IMR-90 (cell line): ENCODE measurements around the gene ILRUN. TPM values are rescaled to one million over a fixed set of nuclear protein-coding genes. Genes with fewer than 3 reads are reported as not detected.

Experiments
- ATAC-seq: fragments of 200-7000 bp; cut with Tn5 transposase; 2 replicates; pipeline ENCODE4 v1.9.1; 2020; ENCODE audit warnings: low read depth, mild to moderate bottlenecking, moderate library complexity
- BruUV-seq: library from RNA; stranded (reverse); fragments of 400-500 nt; replicated peaks from 2 replicates; lab custom pipeline; 2021; lab: Mats Ljungman, UMichigan
- CTCF ChIA-PET: fragments of 300-600 bp; formaldehyde crosslinking; extraction: SDS; loops from one replicate; lab custom pipeline; 2021; ENCODE audit warnings: antibody characterized with exemption; lab: Yijun Ruan, JAX
- POLR2A ChIA-PET: fragments of 300-600 bp; sonication (Branson Sonifier 250); formaldehyde crosslinking; loops from one replicate; lab custom pipeline; 2022; ENCODE audit warnings: antibody characterized with exemption; ENCODE audit not compliant: unreplicated experiment; lab: Charles Lee
- DNase-seq: peaks from one replicate; pipeline ENCODE4 v3.0.0; 2013
- H2AFZ ChIP-seq: replicated peaks from 2 replicates; pipeline ENCODE3; 2013; ENCODE audit warnings: low read length, mild to moderate bottlenecking; ENCODE audit not compliant: poor library complexity
- H2AK5ac ChIP-seq: 2 replicates; pipeline ENCODE4 v1.6.1; 2013; ENCODE audit warnings: low read depth, low read length, inconsistent platforms
- H2AK9ac ChIP-seq: replicated peaks from 2 replicates; pipeline ENCODE3; 2013; ENCODE audit warnings: mild to moderate bottlenecking, low read depth, low read length, moderate library complexity; ENCODE audit not compliant: poor library complexity
- H2BK120ac ChIP-seq: 2 replicates; pipeline ENCODE4 v1.6.1; 2013; ENCODE audit warnings: low read depth, low read length, inconsistent platforms
- H2BK15ac ChIP-seq: 3 replicates; pipeline ENCODE4 v1.6.1; 2013; ENCODE audit warnings: low read depth, low read length, inconsistent platforms
- H2BK20ac ChIP-seq: 2 replicates; pipeline ENCODE4 v1.6.1; 2013; ENCODE audit warnings: low read depth, mild to moderate bottlenecking, inconsistent platforms, low read length, moderate library complexity
- H2BK5ac ChIP-seq: 2 replicates; pipeline ENCODE4 v1.6.1; 2013; ENCODE audit warnings: mild to moderate bottlenecking, low read depth, low read length, inconsistent platforms; ENCODE audit not compliant: poor library complexity, severe bottlenecking
- H3K14ac ChIP-seq: replicated peaks from 2 replicates; pipeline ENCODE4 v1.6.1; 2013; ENCODE audit warnings: low read depth, low read length, inconsistent platforms
- H3K18ac ChIP-seq: 2 replicates; pipeline ENCODE4 v1.6.1; 2013; ENCODE audit warnings: low read depth, low read length, control low read depth
- H3K23ac ChIP-seq: 2 replicates; pipeline ENCODE4 v1.6.1; 2013; ENCODE audit warnings: low read depth, low read length, inconsistent platforms
- H3K27ac ChIP-seq: 2 replicates; pipeline ENCODE4 v1.5.1; 2013; ENCODE audit warnings: mild to moderate bottlenecking, control low read depth, low read length; ENCODE audit not compliant: insufficient read depth
- H3K27me3 ChIP-seq: 2 replicates; pipeline ENCODE4 v1.6.1; 2013; ENCODE audit warnings: low read length; ENCODE audit not compliant: control insufficient read depth, insufficient read depth
- H3K36me3 ChIP-seq: 2 replicates; pipeline ENCODE4 v1.6.1; 2013; ENCODE audit warnings: low read length, mixed read lengths; ENCODE audit not compliant: control insufficient read depth, insufficient read depth
- H3K4ac ChIP-seq: 2 replicates; pipeline ENCODE4 v1.6.1; 2013; ENCODE audit warnings: low read depth, low read length, inconsistent platforms
- H3K4me1 ChIP-seq: 2 replicates; pipeline ENCODE4 v1.6.1; 2013; ENCODE audit warnings: low read length, mixed read lengths; ENCODE audit not compliant: control insufficient read depth, insufficient read depth
- H3K4me2 ChIP-seq: 2 replicates; pipeline ENCODE4 v1.6.1; 2013; ENCODE audit warnings: low read depth, mild to moderate bottlenecking, control low read depth, low read length, moderate library complexity
- H3K4me3 ChIP-seq: 2 replicates; pipeline ENCODE4 v1.5.1; 2013; ENCODE audit warnings: low read depth, mild to moderate bottlenecking, control low read depth, low read length, moderate library complexity; ENCODE audit not compliant: insufficient read depth
- H3K56ac ChIP-seq: 2 replicates; pipeline ENCODE4 v1.6.1; 2013; ENCODE audit warnings: low read length, inconsistent platforms; ENCODE audit not compliant: insufficient read depth; ENCODE audit errors: extremely low read depth
- H3K79me1 ChIP-seq, 2 experiments: 2 replicates each; pipeline ENCODE4 v1.6.1; 2013; ENCODE audit warnings: low read length in 2 of 2, inconsistent platforms in 1 of 2, low read depth in 1 of 2
- H3K9ac ChIP-seq: 2 replicates; pipeline ENCODE4 v1.6.1; 2013; ENCODE audit warnings: low read depth, low read length, control low read depth
- H3K9me1 ChIP-seq: 2 replicates; pipeline ENCODE4 v1.6.1; 2013; ENCODE audit warnings: low read length, inconsistent platforms; ENCODE audit not compliant: insufficient read depth
- H3K9me3 ChIP-seq: 2 replicates; pipeline ENCODE4 v1.6.1; 2013; ENCODE audit warnings: low read length; ENCODE audit not compliant: control insufficient read depth, insufficient read depth
- H4K20me1 ChIP-seq: 2 replicates; pipeline ENCODE4 v1.6.1; 2013; ENCODE audit warnings: low read length, inconsistent platforms; ENCODE audit not compliant: insufficient read depth
- H4K5ac ChIP-seq: 2 replicates; pipeline ENCODE4 v1.6.1; 2013; ENCODE audit warnings: mild to moderate bottlenecking, low read depth, low read length, control low read depth
- H4K8ac ChIP-seq, 2 experiments: 2 replicates each; pipeline ENCODE4 v1.6.1; 2013; ENCODE audit warnings: low read depth in 2 of 2, low read length in 2 of 2, control low read depth in 1 of 2, inconsistent platforms in 1 of 2
- H4K91ac ChIP-seq: 2 replicates; pipeline ENCODE4 v1.6.1; 2013; ENCODE audit warnings: low read depth, low read length, inconsistent platforms; ENCODE audit not compliant: insufficient read depth
- BHLHE40 ChIP-seq: fragments of 150-350 bp; IDR thresholded peaks from 2 replicates; pipeline ENCODE4 v1.6.1; 2016; ENCODE audit warnings: mild to moderate bottlenecking, low read depth, low read length
- CEBPB ChIP-seq: IDR thresholded peaks from 2 replicates; pipeline ENCODE4 v1.6.1; 2012; ENCODE audit warnings: low read depth, low read length, improper control_type of control experiment
- CHD1 ChIP-seq: IDR thresholded peaks from 2 replicates; pipeline ENCODE4 v1.6.1; 2012; ENCODE audit warnings: low read depth, low read length, improper control_type of control experiment
- FOS ChIP-seq: fragments of 150-350 bp; IDR thresholded peaks from 2 replicates; pipeline ENCODE4 v1.6.1; 2016; ENCODE audit warnings: low read depth, low read length
- MAFK ChIP-seq: IDR thresholded peaks from 2 replicates; pipeline ENCODE4 v1.6.1; 2012; ENCODE audit warnings: low read depth, low read length, improper control_type of control experiment
- NFE2L2 ChIP-seq: fragments of 150-350 bp; IDR thresholded peaks from 2 replicates; pipeline ENCODE4 v1.6.1; 2016; ENCODE audit warnings: low read depth, mild to moderate bottlenecking, low read length
- POLR2A ChIP-seq: IDR thresholded peaks from 2 replicates; pipeline ENCODE4 v1.6.1; 2012; ENCODE audit warnings: mild to moderate bottlenecking, low read depth, low read length
- RAD21 ChIP-seq: IDR thresholded peaks from 2 replicates; pipeline ENCODE4 v1.6.1; 2012; ENCODE audit warnings: low read length, improper control_type of control experiment
- RFX5 ChIP-seq: IDR thresholded peaks from 2 replicates; pipeline ENCODE4 v1.8.0; 2012; ENCODE audit warnings: low read depth, mild to moderate bottlenecking, low read length, moderate library complexity
- dilution Hi-C: fragments of 300-500 bp; cut with HindIII; formaldehyde crosslinking; loops from one replicate; pipeline ENCODE4 v1.14.3; 2018; ENCODE audit warnings: low sequenced_read_pairs; ENCODE audit not compliant: unreplicated experiment
- in situ Hi-C: fragments of 300-500 bp; cut with MboI; formaldehyde crosslinking; loops from 3 replicates; pipeline ENCODE4 v1.14.3; 2019; ENCODE audit warnings: low sequenced_read_pairs, inconsistent platforms, mixed read lengths
- intact Hi-C: fragments of 100-400 bp; cut with micrococcal nuclease; formaldehyde crosslinking; loops from 2 replicates; pipeline ENCODE4 v1.10.0; 2022
- polyA plus RNA-seq, 3 experiments: library from polyadenylated mRNA; depleted of rRNA; stranded (reverse); fragments of >200 nt; gene quantifications; 2 replicates each; pipeline ENCODE4 v1.2.3, GENCODE V29; 2012; ENCODE audit warnings: low replicate concordance in 1 of 3
- total RNA-seq: library from RNA; depleted of rRNA; stranded (reverse); fragments of >200 nt; gene quantifications from 2 replicates; pipeline ENCODE4 v1.2.3, GENCODE V29; 2012
- TF ChIP-seq, protein P1 (sequence below): conservative IDR thresholded peaks from 2 replicates; pipeline ENCODE4 v1.5.1; 2012; ENCODE audit warnings: mild to moderate bottlenecking, low read depth, low read length, improper control_type of control experiment
- TF ChIP-seq, protein P2 (sequence below): fragments of 150-350 bp; IDR thresholded peaks from 2 replicates; pipeline ENCODE4 v1.6.1; 2016; ENCODE audit warnings: low read depth, mild to moderate bottlenecking, low read length, moderate library complexity, borderline replicate concordance

The ILRUN gene
- total and polyA plus RNA-seq, 2 of the 4 experiments (the other 2 are of a cell fraction) = 25.4 to 29.9 TPM

DNA sequence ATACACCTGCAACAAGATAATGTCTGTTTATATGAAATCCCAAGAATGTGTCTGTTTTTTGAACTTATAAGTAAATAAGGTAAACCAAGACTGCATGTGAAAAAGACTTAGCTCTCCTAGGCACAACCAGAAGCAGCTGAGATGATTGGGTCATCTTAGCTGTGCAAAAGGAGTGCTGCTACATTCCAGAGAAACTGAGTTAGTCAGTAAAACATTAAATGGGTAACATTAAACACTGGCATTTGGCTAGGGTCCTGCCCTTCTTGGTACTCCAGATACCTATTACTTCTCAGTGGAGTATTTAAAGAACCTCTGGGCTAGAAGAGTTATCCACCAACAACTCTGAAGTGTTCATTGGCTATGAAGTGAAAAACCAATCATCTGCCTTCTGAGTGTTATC, 47.8 kb downstream of the ILRUN start:
- Histone ChIP-seq H2BK120ac (no peak overlapping the region), H2AK9ac (no peak overlapping the region), H3K23ac (peak overlapping the region; percentile 38; the same call in 1 of the 2 replicates), H3K36me3 (peaks cover 15% of the 10 kb centered on the region), H2AFZ (no peak overlapping the region), H3K9me3 (no peaks in the 10 kb centered on the region), H3K27me3 (no peaks in the 10 kb centered on the region), H2BK5ac (no peak overlapping the region), H2AK5ac (no peak overlapping the region), H3K27ac (no peak overlapping the region), H3K9me1 (peaks cover 9% of the 10 kb centered on the region; the same call in 1 of the 2 replicates), H3K79me1 (peaks cover 41 to 76% of the 10 kb centered on the region in 2 experiments), H3K4ac (no peak overlapping the region), H3K4me1 (peaks cover 5% of the 10 kb centered on the region; the same call in 1 of the 2 replicates), H3K4me3 (no peak overlapping the region), H2BK15ac (no peak overlapping the region), H4K91ac (no peak overlapping the region), H3K18ac (no peak overlapping the region; the same call in 1 of the 2 replicates), H3K9ac (no peak overlapping the region), H2BK20ac (no peak overlapping the region), H4K8ac (no peak overlapping the region), H3K56ac (no peak overlapping the region), H3K14ac (no peak overlapping the region), H4K5ac (no peak overlapping the region), H3K4me2 (no peak overlapping the region), H4K20me1 (peaks cover 8% of the 10 kb centered on the region; the same call in 1 of the 2 replicates)
- DNase-seq = no peak
- in situ Hi-C loops (no loop called here), dilution Hi-C loops (no loop called here), intact Hi-C loops (no loop called here)
- no peak; the same call in 1 of the 2 replicates for ATAC-seq
- TF ChIP-seq BHLHE40 (no peak), MAFK (no peak), FOS (no peak), CEBPB (no peak), RFX5 (no peak), NFE2L2 (no peak), CHD1 (no peak), POLR2A (no peak), RAD21 (no peak)
- TF ChIP-seq, protein P1, sequence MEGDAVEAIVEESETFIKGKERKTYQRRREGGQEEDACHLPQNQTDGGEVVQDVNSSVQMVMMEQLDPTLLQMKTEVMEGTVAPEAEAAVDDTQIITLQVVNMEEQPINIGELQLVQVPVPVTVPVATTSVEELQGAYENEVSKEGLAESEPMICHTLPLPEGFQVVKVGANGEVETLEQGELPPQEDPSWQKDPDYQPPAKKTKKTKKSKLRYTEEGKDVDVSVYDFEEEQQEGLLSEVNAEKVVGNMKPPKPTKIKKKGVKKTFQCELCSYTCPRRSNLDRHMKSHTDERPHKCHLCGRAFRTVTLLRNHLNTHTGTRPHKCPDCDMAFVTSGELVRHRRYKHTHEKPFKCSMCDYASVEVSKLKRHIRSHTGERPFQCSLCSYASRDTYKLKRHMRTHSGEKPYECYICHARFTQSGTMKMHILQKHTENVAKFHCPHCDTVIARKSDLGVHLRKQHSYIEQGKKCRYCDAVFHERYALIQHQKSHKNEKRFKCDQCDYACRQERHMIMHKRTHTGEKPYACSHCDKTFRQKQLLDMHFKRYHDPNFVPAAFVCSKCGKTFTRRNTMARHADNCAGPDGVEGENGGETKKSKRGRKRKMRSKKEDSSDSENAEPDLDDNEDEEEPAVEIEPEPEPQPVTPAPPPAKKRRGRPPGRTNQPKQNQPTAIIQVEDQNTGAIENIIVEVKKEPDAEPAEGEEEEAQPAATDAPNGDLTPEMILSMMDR = no peak
- TF ChIP-seq, protein P2, sequence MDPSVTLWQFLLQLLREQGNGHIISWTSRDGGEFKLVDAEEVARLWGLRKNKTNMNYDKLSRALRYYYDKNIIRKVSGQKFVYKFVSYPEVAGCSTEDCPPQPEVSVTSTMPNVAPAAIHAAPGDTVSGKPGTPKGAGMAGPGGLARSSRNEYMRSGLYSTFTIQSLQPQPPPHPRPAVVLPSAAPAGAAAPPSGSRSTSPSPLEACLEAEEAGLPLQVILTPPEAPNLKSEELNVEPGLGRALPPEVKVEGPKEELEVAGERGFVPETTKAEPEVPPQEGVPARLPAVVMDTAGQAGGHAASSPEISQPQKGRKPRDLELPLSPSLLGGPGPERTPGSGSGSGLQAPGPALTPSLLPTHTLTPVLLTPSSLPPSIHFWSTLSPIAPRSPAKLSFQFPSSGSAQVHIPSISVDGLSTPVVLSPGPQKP = no peak
- BruUV-seq = no TSS peak
- ChIA-PET POLR2A (no interaction called here), CTCF (no interaction called here)
